ENCODE results near the gene PRDM16. TPM values are rescaled to one million over a fixed set of nuclear protein-coding genes. Genes with fewer than 3 reads are reported as not detected.

Gene PRDM16
- total and polyA plus RNA-seq, 2 experiments from 2014 or later = 0.14 to 0.16 TPM

DNA sequence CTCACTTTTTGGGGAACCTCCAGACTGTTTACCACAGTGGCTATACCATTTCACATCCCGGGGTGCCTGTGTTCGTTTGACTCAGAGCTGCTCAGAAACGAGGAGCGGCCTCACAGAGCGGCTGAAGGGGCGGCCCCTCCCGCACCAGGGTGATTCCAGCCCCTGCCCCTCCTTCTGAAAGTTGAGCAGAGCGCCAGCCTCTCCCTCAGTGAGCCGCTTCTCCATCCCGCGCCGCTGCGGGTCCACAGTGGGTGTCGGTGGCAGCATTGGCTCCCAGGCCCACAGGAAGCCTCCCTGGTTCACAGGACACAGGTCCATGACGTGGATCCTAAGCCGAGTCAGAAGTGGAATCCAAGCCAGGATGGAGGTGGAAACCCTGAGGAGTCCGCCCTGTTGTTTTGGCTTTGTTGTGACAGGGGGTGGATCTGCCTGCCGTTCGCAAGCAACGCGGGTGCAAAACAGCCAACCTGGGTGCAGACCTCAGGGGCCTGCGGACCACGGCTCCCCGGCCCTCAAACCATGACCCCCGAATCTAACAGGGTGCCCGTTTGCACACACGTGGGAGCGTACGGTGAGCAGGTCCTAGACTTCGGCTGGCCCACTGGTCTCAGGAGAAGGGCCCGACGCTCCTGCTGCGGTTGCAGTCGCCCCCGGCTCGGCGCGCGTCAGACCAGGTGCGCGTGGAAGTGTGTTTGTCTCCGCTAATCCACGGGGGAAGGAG, 198.7 kb downstream of the PRDM16 start:
- no peak for ATAC-seq
- DNase-seq (ENCODE audit: low spot score) = no peak
- Mint-ChIP-seq H3K27ac (no peak overlapping the region), H3K4me1 (0 out of 3 replicates have a peak, but pooled peaks cover 2% of the 10 kb centered on the region), H3K4me3 (no peak overlapping the region), H3K27me3 (ENCODE audit: insufficient read depth, low read depth, poor library complexity) (peaks cover 15% of the 10 kb centered on the region), H3K9me3 (peaks cover 8% of the 10 kb centered on the region; the same call in 2 of the 3 replicates), H3K36me3 (ENCODE audit: low read depth) (peaks cover 2% of the 10 kb centered on the region; the same call in 1 of the 3 replicates)
- Histone ChIP-seq H3K79me2 (replicated peaks; ENCODE audit: insufficient read depth) (no peaks in the 10 kb centered on the region), H3K4me2 (no peak overlapping the region), H3K9me2 (ENCODE audit: insufficient read depth) (no peaks in the 10 kb centered on the region), H3K27ac (ENCODE audit: low read depth) (no peak overlapping the region), H3K4me3 (no peak overlapping the region), H4K20me1 (replicated peaks; ENCODE audit: insufficient read depth) (no peaks in the 10 kb centered on the region), H3K27me3 (ENCODE audit: insufficient read depth) (no peaks in the 10 kb centered on the region), H2AFZ (no peak overlapping the region), H3F3A (replicated peaks; ENCODE audit: low read depth) (no peaks in the 10 kb centered on the region), H3K4me1 (ENCODE audit: insufficient read depth) (no peaks in the 10 kb centered on the region), H3K36me3 (ENCODE audit: insufficient read depth) (no peaks in the 10 kb centered on the region)
- TF ChIP-seq ZNF462 (CRISPR knock-in tag; IDR thresholded peaks at IDR 0.05) = no peak

GRCh38 chr1:3268281-3268680, 199.3 kb downstream of the PRDM16 start:
- H3K36me3 Mint-ChIP-seq (ENCODE audit: low read depth) = peaks cover 2% of the 10 kb centered on the region; the same call in 1 of the 3 replicates
- no peak overlapping the region for H2AFZ ChIP-seq
- H3K4me1 ChIP-seq (ENCODE audit: insufficient read depth) = no peaks in the 10 kb centered on the region
- H3K4me3 ChIP-seq = no peak overlapping the region
- H3K27ac Mint-ChIP-seq = no peak overlapping the region
- H3K4me2 ChIP-seq = no peak overlapping the region
- H4K20me1 ChIP-seq (replicated peaks; ENCODE audit: insufficient read depth) = no peaks in the 10 kb centered on the region
- H3K27me3 ChIP-seq (ENCODE audit: insufficient read depth) = no peaks in the 10 kb centered on the region
- no peaks in the 10 kb centered on the region for H3K79me2 ChIP-seq (replicated peaks; ENCODE audit: insufficient read depth)
- no peaks in the 10 kb centered on the region for H3F3A ChIP-seq (replicated peaks; ENCODE audit: low read depth)
- H3K4me1 Mint-ChIP-seq = 0 out of 3 replicates have a peak, but pooled peaks cover 2% of the 10 kb centered on the region
- H3K9me3 Mint-ChIP-seq = peaks cover 8% of the 10 kb centered on the region; the same call in 2 of the 3 replicates
- no peak overlapping the region for H3K4me3 Mint-ChIP-seq
- H3K27ac ChIP-seq (ENCODE audit: low read depth) = no peak overlapping the region
- no peak for ATAC-seq
- no peak for DNase-seq (ENCODE audit: low spot score)
- no peaks in the 10 kb centered on the region for H3K9me2 ChIP-seq (ENCODE audit: insufficient read depth)
- peaks cover 15% of the 10 kb centered on the region for H3K27me3 Mint-ChIP-seq (ENCODE audit: insufficient read depth, low read depth, poor library complexity)
- no peaks in the 10 kb centered on the region for H3K36me3 ChIP-seq (ENCODE audit: insufficient read depth)
- TF ChIP-seq EZH2phosphoT487 (IDR thresholded peaks at IDR 0.05; ENCODE audit: unreplicated experiment) = no peak
- TF ChIP-seq ZNF331 (CRISPR knock-in tag; IDR thresholded peaks at IDR 0.05; ENCODE audit: low read depth) = no peak
- no peak for TF ChIP-seq REST (IDR thresholded peaks at IDR 0.05; ENCODE audit: unreplicated experiment)
- TF ChIP-seq EZH2 (IDR thresholded peaks at IDR 0.05; ENCODE audit: low read depth, unreplicated experiment) = no peak
- TF ChIP-seq NANOG (IDR thresholded peaks at IDR 0.05; ENCODE audit: borderline replicate concordance) = no peak

All from GM23338 (cell line).